K562 (cell line): Measurements from ENCODE around the gene COL25A1. TPM values are rescaled to one million over a fixed set of nuclear protein-coding genes. Genes with fewer than 3 reads are reported as not detected.

Experiments used
- ATAC-seq: fragments of 200-7000 bp; cut with Tn5 transposase; 3 replicates; pipeline ENCODE4 v1.9.1; 2020; ENCODE audit warnings: moderate library complexity
- BruUV-seq: library from RNA; stranded (reverse); fragments of 400-500 nt; replicated peaks from 2 replicates; lab custom pipeline; 2021; lab: Mats Ljungman, UMichigan
- CTCF ChIA-PET: fragments of 300-600 bp; formaldehyde crosslinking; extraction: SDS; loops from one replicate; lab custom pipeline; 2021; ENCODE audit warnings: low intra/inter-chr PET ratio; lab: Yijun Ruan, JAX
- POLR2A ChIA-PET: fragments of 300-600, 350-650 bp; sonication (Branson Sonifier 250); formaldehyde crosslinking; extraction: SDS; loops from one replicate; lab custom pipeline; 2021; ENCODE audit warnings: antibody characterized with exemption, inconsistent platforms; lab: Yijun Ruan, JAX
- DNase-seq, 4 experiments: peaks; one replicate each; pipeline versions ENCODE4 v3.0.0 to v3.0.0-alpha.2; 2011 to 2018; ENCODE audit warnings: low spot score in 3 of 4, mixed read lengths in 3 of 4; ENCODE audit errors: extremely low read depth in 1 of 4
- FAIRE-seq: peaks from 2 replicates; lab custom pipeline; 2011; peaks lifted over from hg19 to GRCh38; lab: Jason Lieb, UNC
- H2AFZ ChIP-seq: 2 replicates; pipeline ENCODE4 v1.6.0; 2011; ENCODE audit warnings: low read depth, low read length, control low read depth, inconsistent platforms
- H3K27ac ChIP-seq: fragments of 200-600 bp; 3 replicates; pipeline ENCODE4 v1.8.0; 2011; ENCODE audit warnings: low read depth, mild to moderate bottlenecking, control low read depth, inconsistent platforms, low read length, moderate library complexity, mixed read lengths; ENCODE audit errors: extremely low read depth
- H3K27me3 ChIP-seq, 2 experiments: fragments of 300-600 bp in 1 of 2; 2 replicates in 1 of 2; 3 replicates in 1 of 2; pipeline versions ENCODE4 v1.6.0 to v1.8.0; 2011; ENCODE audit warnings: inconsistent platforms in 2 of 2, low read length in 2 of 2, mild to moderate bottlenecking in 1 of 2, mixed read lengths in 1 of 2, moderate library complexity in 1 of 2; ENCODE audit not compliant: control insufficient read depth in 2 of 2, insufficient read depth in 2 of 2
- H3K36me3 ChIP-seq: fragments of 300-600 bp; 3 replicates; pipeline ENCODE4 v1.8.0; 2011; ENCODE audit warnings: mild to moderate bottlenecking, low read length, inconsistent platforms; ENCODE audit not compliant: control insufficient read depth, insufficient read depth
- H3K4me1 ChIP-seq, 2 experiments: fragments of 200-600 bp in 1 of 2; replicated peaks in 1 of 2; 2 replicates in 1 of 2; 3 replicates in 1 of 2; pipeline versions ENCODE4 v1.5.1 to v1.8.0; 2011; ENCODE audit warnings: inconsistent platforms in 2 of 2, low read length in 2 of 2, mild to moderate bottlenecking in 1 of 2, mixed read lengths in 1 of 2, moderate library complexity in 1 of 2; ENCODE audit not compliant: control insufficient read depth in 2 of 2, insufficient read depth in 2 of 2
- H3K4me2 ChIP-seq: 2 replicates; pipeline ENCODE4 v1.6.1; 2011; ENCODE audit warnings: low read length, control low read depth, inconsistent platforms, mixed read lengths; ENCODE audit not compliant: insufficient read depth
- H3K4me3 ChIP-seq: fragments of 200-600 bp; sonication (generic), shearing (Covaris generic); 2 replicates; pipeline ENCODE4 v1.5.1; 2016; ENCODE audit warnings: control low read depth, inconsistent platforms
- H3K79me2 ChIP-seq: fragments of 200-600 bp; 3 replicates; pipeline ENCODE4 v1.8.0; 2011; ENCODE audit warnings: low read length, inconsistent platforms; ENCODE audit not compliant: control insufficient read depth, insufficient read depth
- H3K9ac ChIP-seq, 2 experiments: 2 replicates each; pipeline versions ENCODE4 v1.6.0 to v1.6.1; 2011; ENCODE audit warnings: low read depth in 2 of 2, low read length in 2 of 2, control low read depth in 1 of 2, inconsistent platforms in 1 of 2, mild to moderate bottlenecking in 1 of 2, mixed read lengths in 1 of 2; ENCODE audit not compliant: insufficient read depth in 1 of 2
- H3K9me1 ChIP-seq: one replicate; pipeline ENCODE4 v1.6.0; 2011; ENCODE audit warnings: inconsistent platforms, mild to moderate bottlenecking, low read length, moderate library complexity; ENCODE audit not compliant: control insufficient read depth, insufficient read depth
- H3K9me3 ChIP-seq: replicated peaks from 2 replicates; pipeline ENCODE4 v1.5.1; 2011; ENCODE audit warnings: low read depth, low read length, inconsistent platforms; ENCODE audit not compliant: control insufficient read depth, insufficient read depth
- H4K20me1 ChIP-seq: replicated peaks from 2 replicates; pipeline ENCODE4 v1.6.1; 2011; ENCODE audit warnings: low read length, inconsistent platforms, mixed read lengths; ENCODE audit not compliant: control insufficient read depth, insufficient read depth
- C11orf30 ChIP-seq: fragments of 450-650 bp; IDR thresholded peaks from 2 replicates; pipeline ENCODE4 v1.6.1; 2016; ENCODE audit warnings: low read depth, mild to moderate bottlenecking
- CHCHD3 ChIP-seq: fragments of 250-450 bp; sonication (Bioruptor Pico); IDR thresholded peaks from 2 replicates; pipeline ENCODE4 v2.1.2; 2022; ENCODE audit warnings: mild to moderate bottlenecking
- GATAD2B ChIP-seq: fragments of 450-650 bp; IDR thresholded peaks from 2 replicates; pipeline ENCODE4 v1.6.1; 2017; ENCODE audit warnings: mild to moderate bottlenecking, borderline replicate concordance
- KAT7 ChIP-seq: sonication (generic); formaldehyde crosslinking; IDR thresholded peaks from 2 replicates; pipeline ENCODE4 v1.8.0; 2022; ENCODE audit warnings: missing genetic modification reagents, mild to moderate bottlenecking, borderline replicate concordance
- MAFF ChIP-seq: IDR thresholded peaks from 2 replicates; pipeline ENCODE4 v1.6.1; 2012; ENCODE audit warnings: low read length, improper control_type of control experiment
- MAFG ChIP-seq: fragments of 450-650 bp; conservative IDR thresholded peaks from 2 replicates; pipeline ENCODE4 v1.6.1; 2016; ENCODE audit warnings: missing genetic modification characterization, missing compliant biosample characterization
- MAFK ChIP-seq: IDR thresholded peaks from 2 replicates; pipeline ENCODE4 v1.6.1; 2011; ENCODE audit warnings: low read length, improper control_type of control experiment
- NFXL1 ChIP-seq: fragments of 450-650 bp; formaldehyde crosslinking; IDR thresholded peaks from 2 replicates; pipeline ENCODE4 v1.4.0; 2021; ENCODE audit warnings: mild to moderate bottlenecking
- ZNF316 ChIP-seq: fragments of 450-650 bp; IDR thresholded peaks from 2 replicates; pipeline ENCODE4 v1.6.1; 2016
- ZNF445 ChIP-seq: fragments of 250-450 bp; sonication (Bioruptor Pico); IDR thresholded peaks from 2 replicates; pipeline ENCODE4 v1.4.0; 2020; ENCODE audit warnings: low read depth, mild to moderate bottlenecking, moderate library complexity
- whole genome bisulfite sequencing: fragments of 100-300 bp; shearing (Covaris generic); methylation state at CpG from one replicate; pipeline ENCODE4 v1.1.6; 2016; ENCODE audit warnings: low coverage, mixed read lengths; ENCODE audit not compliant: insufficient coverage; ENCODE audit errors: missing lambda C conversion rate; 5-methylcytosine and 5-hydroxymethylcytosine counted together
- in situ Hi-C: fragments of 300-500 bp; cut with MboI; formaldehyde crosslinking; loops from 4 replicates; pipeline ENCODE4 v1.15.0; 2018; ENCODE audit warnings: inconsistent platforms, mixed read lengths
- intact Hi-C: fragments of 100-400 bp; cut with micrococcal nuclease; formaldehyde crosslinking; loops from 2 replicates; pipeline ENCODE4 v1.14.2; 2022
- polyA plus RNA-seq, 8 experiments: library from polyadenylated mRNA; depleted of rRNA in 4 of 8; stranded (reverse) in 5 of 8; unstranded in 3 of 8; fragments of >200 nt; fragmentation: Nextera tagmentation in 2 of 8; fragmentation: Illumina TruSeq in 1 of 8; extraction: Ambion mirVana in 2 of 8; extraction: Trizol in 1 of 8; gene quantifications; 2 replicates each; pipeline versions ENCODE4 v1.2.1 to v1.2.3, GENCODE V29; 2011 to 2014; ENCODE audit warnings: inconsistent platforms in 1 of 8, missing spikeins in 1 of 8
- total RNA-seq, 7 experiments: library from RNA; depleted of rRNA in 6 of 7; stranded (reverse); fragments of >200 nt in 6 of 7; fragmentation: Illumina TruSeq in 2 of 7; extraction: Trizol in 2 of 7; gene quantifications; 2 replicates each; pipeline versions ENCODE4 v1.2.1 to v1.2.3, GENCODE V29; 2011 to 2021; ENCODE audit warnings: low replicate concordance in 1 of 7
- TF ChIP-seq, protein P1 (sequence below), 2 experiments: IDR thresholded peaks; 2 replicates each; pipeline ENCODE4 v1.6.1; 2011; ENCODE audit warnings: borderline replicate concordance in 1 of 2, control low read depth in 1 of 2, low read depth in 1 of 2, low read length in 1 of 2, mild to moderate bottlenecking in 1 of 2, mixed read lengths in 1 of 2, moderate library complexity in 1 of 2; ENCODE audit not compliant: insufficient read depth in 1 of 2, insufficient read length in 1 of 2, poor library complexity in 1 of 2, severe bottlenecking in 1 of 2; ENCODE audit errors: extremely low read depth in 1 of 2

COL25A1 gene
- total and polyA plus RNA-seq, 9 of the 15 experiments (the other 6 are each of a cell fraction or from before 2014, with no cell fraction given) = 0.03 to 0.62 (median 0.27) TPM

DNA sequence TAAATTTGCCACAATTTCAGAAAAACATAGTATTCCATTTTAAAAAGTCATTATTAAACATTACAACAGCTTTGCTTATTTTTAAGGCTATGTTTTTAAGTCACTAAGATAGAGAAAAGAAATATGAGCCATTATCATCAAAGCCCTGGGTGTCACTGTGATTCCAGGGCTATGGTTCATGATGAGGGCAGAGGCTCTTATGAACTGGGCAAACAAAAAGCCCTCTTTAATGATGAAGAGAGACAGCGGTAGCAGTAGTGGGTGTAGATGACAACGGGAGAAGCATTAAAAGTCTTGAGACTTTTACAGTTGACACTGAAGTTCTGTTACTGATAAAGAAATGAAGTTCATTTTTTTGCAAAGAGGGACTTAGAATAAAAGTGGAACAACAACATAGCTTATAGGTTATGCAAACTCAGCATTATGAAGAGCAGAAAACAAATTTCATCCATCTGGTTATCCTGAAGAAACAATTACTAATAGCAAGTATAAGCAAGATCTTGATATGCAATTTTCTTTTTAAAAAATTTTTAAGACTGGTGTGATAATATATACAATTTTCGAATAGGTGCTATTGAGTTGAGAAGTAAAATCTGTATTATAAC, 336.9 kb downstream of the COL25A1 start:
- in situ Hi-C loops = no loop called here
- no peak overlapping the region for H3K27ac ChIP-seq
- H3K9me1 ChIP-seq = no peaks in the 10 kb centered on the region
- no peak for DNase-seq
- no peak overlapping the region for H3K9ac ChIP-seq
- CTCF ChIA-PET = no interaction called here
- no peaks in the 10 kb centered on the region for H3K27me3 ChIP-seq
- no peaks in the 10 kb centered on the region for H3K36me3 ChIP-seq
- H3K4me2 ChIP-seq = no peak overlapping the region
- 21% methylated on average over 3 of the region's 3 CpGs for WGBS
- POLR2A ChIA-PET = no interaction called here
- BruUV-seq = no TSS peak
- ATAC-seq = no peak
- intact Hi-C loops = no loop called here
- H3K79me2 ChIP-seq = no peaks in the 10 kb centered on the region
- H3K4me1 ChIP-seq = no peaks in the 10 kb centered on the region; a peak in 1 of 5 replicates
- no peaks in the 10 kb centered on the region for H4K20me1 ChIP-seq
- no peaks in the 10 kb centered on the region for H3K9me3 ChIP-seq
- TF ChIP-seq CHCHD3 (CRISPR knock-in tag) = no peak
- no peak for TF ChIP-seq GATAD2B
- TF ChIP-seq NFXL1 (CRISPR knock-in tag) = no peak
- no peak for TF ChIP-seq ZNF445 (CRISPR knock-in tag)
- peak; percentile 79 for TF ChIP-seq MAFG
- TF ChIP-seq, protein P1, sequence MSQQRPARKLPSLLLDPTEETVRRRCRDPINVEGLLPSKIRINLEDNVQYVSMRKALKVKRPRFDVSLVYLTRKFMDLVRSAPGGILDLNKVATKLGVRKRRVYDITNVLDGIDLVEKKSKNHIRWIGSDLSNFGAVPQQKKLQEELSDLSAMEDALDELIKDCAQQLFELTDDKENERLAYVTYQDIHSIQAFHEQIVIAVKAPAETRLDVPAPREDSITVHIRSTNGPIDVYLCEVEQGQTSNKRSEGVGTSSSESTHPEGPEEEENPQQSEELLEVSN (IDR thresholded peaks at IDR 0.05; ENCODE audit: borderline replicate concordance in 1 of 2, extremely low read depth in 1 of 2, insufficient read depth in 1 of 2, insufficient read length in 1 of 2, low read depth in 1 of 2, low read length in 1 of 2, poor library complexity in 1 of 2, severe bottlenecking in 1 of 2) = no peak
- TF ChIP-seq KAT7 (CRISPR knock-in tag) = no peak
- peak; percentile 95 for TF ChIP-seq ZNF316
- peak; percentile 88 for TF ChIP-seq MAFK
- peak; percentile 91 for TF ChIP-seq MAFF
- TF ChIP-seq C11orf30 = peak; percentile 90
- FAIRE-seq = no peak
- peak overlapping the region; percentile 6; the same call in 1 of the 2 replicates for H2AFZ ChIP-seq
- no peak overlapping the region for H3K4me3 ChIP-seq
